SK-N-MC (cell line): ENCODE data around the gene CPLX1.
A peak's percentile ranks its signal among the peaks of the same experiment; 100 is the strongest.

ENCODE experiments used
- DNase-seq: peaks from one replicate; pipeline ENCODE4 v3.0.0-alpha.2; 2011; ENCODE audit warnings: low read depth, low spot score
- H3K27ac ChIP-seq: fragments of 200-600 bp; sonication (generic); 2 replicates; pipeline ENCODE4 v1.5.1; 2016; ENCODE audit warnings: mixed run types
- H3K36me3 ChIP-seq: fragments of 200-600 bp; sonication (generic); 2 replicates; pipeline ENCODE4 v1.6.1; 2017; ENCODE audit warnings: antibody characterized with exemption, low read length, mixed read lengths; ENCODE audit not compliant: insufficient read depth
- H3K4me3 ChIP-seq: fragments of 200-600 bp; sonication (generic); 2 replicates; pipeline ENCODE4 v1.5.1; 2016
- H3K9ac ChIP-seq: fragments of 200-600 bp; sonication (generic); 2 replicates; pipeline ENCODE4 v1.8.0; 2017; ENCODE audit warnings: mixed run types, mixed read lengths; ENCODE audit not compliant: insufficient read length
- H3K9me3 ChIP-seq: fragments of 200-600 bp; sonication (generic); 2 replicates; pipeline ENCODE4 v1.6.1; 2017; ENCODE audit warnings: low read depth, mild to moderate bottlenecking, antibody characterized with exemption, low read length, moderate library complexity, mixed read lengths
- EZH2 ChIP-seq: fragments of 200-600 bp; sonication (generic); IDR thresholded peaks from one replicate; pipeline ENCODE4 v1.6.1; 2017; ENCODE audit warnings: antibody characterized with exemption
- FOXP2 ChIP-seq: optimal IDR thresholded peaks from 2 replicates; pipeline ENCODE3; 2011; ENCODE audit warnings: mild to moderate bottlenecking, moderate library complexity; ENCODE audit not compliant: insufficient read depth; ENCODE audit errors: extremely low read length, control extremely low read depth
- POLR2AphosphoS5 ChIP-seq: IDR thresholded peaks from 2 replicates; pipeline ENCODE4 v1.6.1; 2012; ENCODE audit warnings: mild to moderate bottlenecking, low read depth, low read length, borderline replicate concordance

Gene CPLX1

DNA sequence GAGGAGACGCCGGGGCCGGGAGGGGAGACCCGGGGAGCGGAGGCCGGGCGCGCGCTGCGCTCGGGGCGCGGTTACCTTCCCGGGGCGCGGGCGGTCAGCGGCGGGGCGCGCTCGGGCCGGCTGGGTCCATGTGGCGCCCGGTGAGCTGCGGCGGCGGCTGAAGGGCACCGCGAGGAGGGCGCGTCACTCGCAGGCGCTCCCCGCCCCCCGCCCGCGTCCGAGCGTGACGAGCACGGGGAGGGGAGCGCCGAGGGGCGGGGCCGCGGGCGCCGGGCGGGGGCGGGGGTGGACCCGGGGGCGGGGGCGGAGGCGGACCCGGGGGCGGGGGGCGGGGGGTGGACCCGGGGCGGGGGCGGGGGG, at the start of gene CPLX1:
CPLX1 (minus strand) TSS at position 159 of the 360 bp plus-strand sequence. CDS start 1,607 bp downstream, outside the sequence.
- Histone ChIP-seq H3K9me3 (no peaks in the 10 kb centered on the region), H3K27ac (no peak within 1 kb of the TSS)
- DNase-seq, result no peak

DNA sequence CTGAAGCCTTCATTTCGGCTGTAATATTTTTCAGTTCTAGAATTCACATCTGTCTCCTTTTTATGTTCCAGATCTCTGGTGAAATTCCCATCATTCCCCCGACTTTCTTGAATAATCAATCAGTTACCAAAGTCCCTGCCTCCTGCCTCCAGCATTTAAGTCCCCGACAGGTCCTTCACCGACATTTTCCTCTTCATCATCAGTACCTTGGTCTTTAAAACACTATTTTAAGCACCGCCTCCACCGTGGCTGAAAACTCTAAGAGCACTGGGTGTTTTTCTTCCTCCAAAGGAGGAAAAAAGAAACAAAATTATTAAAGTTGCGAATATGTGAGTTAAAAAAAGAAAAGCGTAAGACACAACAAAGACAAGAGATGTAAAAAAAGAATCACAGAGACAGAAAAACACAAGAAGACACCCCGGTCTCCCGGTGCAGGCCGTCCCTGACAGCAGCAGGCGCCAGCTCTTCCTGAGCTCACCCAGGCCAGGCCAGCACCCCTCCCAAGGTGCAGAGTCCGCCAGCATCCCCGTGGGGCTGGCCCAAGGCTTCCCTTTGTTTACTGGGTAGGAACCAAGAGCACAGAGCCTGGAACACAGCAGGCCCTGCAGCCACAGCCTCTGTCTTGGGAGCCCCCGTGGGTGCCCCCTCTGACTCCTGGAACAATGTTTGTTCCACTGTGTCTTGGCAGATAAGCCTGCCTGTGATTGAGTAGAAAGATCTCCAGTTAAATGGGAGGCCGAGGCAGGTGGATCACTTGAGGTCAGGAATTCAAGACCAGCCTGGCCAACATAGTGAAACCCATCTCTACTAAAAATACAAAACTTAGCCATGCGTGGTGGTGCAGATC, 49.3 kb upstream of the CPLX1 start:
- no peak overlapping the region for H3K4me3 ChIP-seq
- DNase-seq, result no peak
- no peaks in the 10 kb centered on the region for H3K9me3 ChIP-seq
- TF ChIP-seq FOXP2 (no peak), POLR2AphosphoS5 (no peak), EZH2 (no peak)
- peaks cover 9% of the 10 kb centered on the region; the same call in 1 of the 2 replicates for H3K36me3 ChIP-seq
- H3K27ac ChIP-seq, result no peak overlapping the region
- H3K9ac ChIP-seq, result no peak overlapping the region

More for the DNA sequence above, at the start of gene CPLX1:
- TF ChIP-seq EZH2 (no peak), POLR2AphosphoS5 (no peak), FOXP2 (no peak)
- H3K9ac ChIP-seq, result no peak within 1 kb of the TSS
- no peaks in the 10 kb centered on the region for H3K36me3 ChIP-seq
- H3K4me3 ChIP-seq, result peak within 1 kb of the TSS; percentile 53

GRCh38 chr4:874056-874455, 48.1 kb upstream of the CPLX1 start:
- TF ChIP-seq POLR2AphosphoS5, result no peak
- DNase-seq, result no peak
- Histone ChIP-seq H3K9ac (no peak overlapping the region), H3K4me3 (no peak overlapping the region), H3K9me3 (no peaks in the 10 kb centered on the region), H3K27ac (no peak overlapping the region), H3K36me3 (peaks cover 9% of the 10 kb centered on the region; the same call in 1 of the 2 replicates)

DNA sequence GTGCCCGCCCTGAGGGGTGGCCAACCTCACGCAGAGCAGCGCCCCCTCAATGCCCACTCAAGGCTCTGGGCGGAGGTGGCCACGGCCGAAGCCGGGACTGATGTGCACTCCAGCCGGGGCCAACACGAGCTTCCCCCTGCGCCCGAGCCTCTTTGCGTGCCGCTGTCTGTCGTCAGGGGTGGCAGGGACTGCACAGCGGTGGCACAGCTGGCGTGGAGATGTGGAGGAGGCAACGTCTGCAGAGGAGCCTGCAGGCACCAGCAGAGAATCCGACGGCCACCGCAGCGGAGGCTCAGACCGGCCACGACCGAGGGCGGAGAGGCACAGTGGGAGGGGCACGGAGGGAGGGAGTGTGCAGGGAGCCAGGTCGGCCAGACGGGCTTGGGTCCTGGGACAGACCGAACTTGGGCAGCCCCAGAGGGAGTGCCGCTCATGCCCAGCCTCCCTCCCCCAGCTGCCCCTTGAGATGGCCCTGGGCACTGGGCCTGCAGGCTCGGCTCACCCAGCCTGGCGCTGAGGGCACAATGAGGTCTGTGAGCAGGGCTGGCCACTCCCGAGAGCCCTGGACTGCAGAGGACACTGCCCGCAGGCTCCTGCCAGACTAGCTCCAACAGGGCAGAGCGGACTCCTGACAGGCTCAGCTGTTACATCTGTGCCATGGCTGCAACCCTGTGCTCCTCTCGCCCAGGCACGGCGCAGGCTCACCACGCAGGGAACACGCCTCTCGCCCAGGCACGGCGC, 46.5 kb upstream of the CPLX1 start:
- peaks cover 5% of the 10 kb centered on the region; the same call in 1 of the 2 replicates for H3K36me3 ChIP-seq
- no peak overlapping the region for H3K27ac ChIP-seq
- H3K9me3 ChIP-seq, result no peaks in the 10 kb centered on the region
- TF ChIP-seq POLR2AphosphoS5, result no peak
- no peak for TF ChIP-seq FOXP2
- no peak for TF ChIP-seq EZH2
- no peak for DNase-seq
- H3K4me3 ChIP-seq, result no peak overlapping the region
- H3K9ac ChIP-seq, result no peak overlapping the region

- no peak for TF ChIP-seq POLR2AphosphoS5
- TF ChIP-seq EZH2, result no peak
- no peak for TF ChIP-seq FOXP2
- Histone ChIP-seq H3K4me3 (no peak overlapping the region), H3K36me3 (peaks cover 5% of the 10 kb centered on the region; the same call in 1 of the 2 replicates), H3K27ac (no peak overlapping the region), H3K9me3 (no peaks in the 10 kb centered on the region), H3K9ac (no peak overlapping the region)
- DNase-seq, result no peak
These were observed 45.6 kb upstream of the CPLX1 start for GRCh38 chr4:871484-871883.

DNA sequence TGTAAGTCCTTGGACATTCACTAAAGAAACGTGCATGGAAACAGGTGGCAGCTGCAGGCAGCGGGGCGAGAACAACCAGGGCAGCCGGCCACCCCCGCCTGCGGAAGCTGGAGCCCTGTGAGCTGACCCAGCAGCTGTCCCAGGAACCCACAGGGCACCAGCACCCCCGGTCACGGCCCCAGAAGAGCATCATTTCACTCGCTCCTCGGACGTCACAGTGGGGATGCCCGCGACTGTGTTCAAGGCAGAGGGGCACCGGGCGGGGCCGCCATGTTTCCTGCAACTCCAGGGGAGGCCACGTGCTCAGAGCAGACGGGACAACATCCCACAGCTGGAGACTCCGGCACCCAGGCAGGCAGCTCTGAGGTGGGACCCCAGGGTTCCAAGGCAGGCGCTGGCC, 45.0 kb upstream of the CPLX1 start:
- peaks cover 5% of the 10 kb centered on the region; the same call in 1 of the 2 replicates for H3K36me3 ChIP-seq
- no peak overlapping the region for H3K9ac ChIP-seq
- no peaks in the 10 kb centered on the region for H3K9me3 ChIP-seq
- no peak for DNase-seq
- H3K4me3 ChIP-seq, result no peak overlapping the region
- H3K27ac ChIP-seq, result no peak overlapping the region
- no peak for TF ChIP-seq FOXP2

- DNase-seq, result no peak
- TF ChIP-seq FOXP2, result no peak
- no peak for TF ChIP-seq EZH2
- TF ChIP-seq POLR2AphosphoS5, result no peak
- Histone ChIP-seq H3K4me3 (no peak overlapping the region), H3K27ac (no peak overlapping the region), H3K9ac (no peak overlapping the region), H3K9me3 (no peaks in the 10 kb centered on the region), H3K36me3 (peaks cover 5% of the 10 kb centered on the region; the same call in 1 of the 2 replicates)
These were observed 43.8 kb upstream of the CPLX1 start for GRCh38 chr4:869776-870175.

DNA sequence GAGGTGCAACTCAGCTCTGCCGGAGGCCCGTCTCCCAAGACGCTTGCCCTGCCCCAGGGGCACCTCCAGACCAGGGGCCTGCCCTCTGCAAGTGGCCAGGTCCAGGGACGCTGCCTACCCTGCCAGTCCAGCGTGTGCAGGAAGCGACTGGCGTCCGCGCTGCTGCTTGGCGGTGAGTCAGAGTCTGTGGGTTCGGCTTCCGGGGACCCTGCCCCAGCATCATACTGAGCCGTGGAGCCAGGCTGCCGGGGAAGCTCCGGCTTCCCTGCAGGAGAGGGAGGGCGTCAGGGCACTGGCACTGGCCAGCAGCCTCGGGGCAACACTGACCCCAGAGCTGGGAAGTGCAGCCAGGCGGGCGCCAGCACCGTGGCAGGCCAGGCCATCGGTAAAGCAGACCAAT, 42.5 kb upstream of the CPLX1 start:
- TF ChIP-seq POLR2AphosphoS5, result no peak

More for the DNA sequence above, 42.5 kb upstream of the CPLX1 start:
- DNase-seq, result no peak
- H3K9me3 ChIP-seq, result no peaks in the 10 kb centered on the region
- no peak overlapping the region for H3K9ac ChIP-seq
- H3K36me3 ChIP-seq, result peaks cover 6% of the 10 kb centered on the region; the same call in 1 of the 2 replicates
- H3K4me3 ChIP-seq, result no peak overlapping the region
- H3K27ac ChIP-seq, result no peak overlapping the region
